WTC11 (cell line): ENCODE measurements around the gene CSNK1G3.

ENCODE experiments used
- JUN ChIP-seq: sonication (generic); formaldehyde crosslinking; IDR thresholded peaks from 2 replicates; pipeline ENCODE4 v1.8.0; 2023; ENCODE audit warnings: mild to moderate bottlenecking, missing genetic modification reagents
- NR2C2 ChIP-seq: sonication (generic); formaldehyde crosslinking; IDR thresholded peaks from 2 replicates; pipeline ENCODE4 v1.8.0; 2022; ENCODE audit warnings: mild to moderate bottlenecking, missing genetic modification reagents
- SP1 ChIP-seq: sonication (generic); formaldehyde crosslinking; conservative IDR thresholded peaks from 2 replicates; pipeline ENCODE4 v1.8.1; 2022; ENCODE audit warnings: missing genetic modification reagents
- ZNF423 ChIP-seq: fragments of 250-450 bp; sonication (Bioruptor Pico); IDR thresholded peaks from 2 replicates; pipeline ENCODE4 v2.1.2; 2022; ENCODE audit warnings: mild to moderate bottlenecking, moderate library complexity
- TF ChIP-seq, protein P1 (sequence below): sonication (generic); formaldehyde crosslinking; IDR thresholded peaks from 2 replicates; pipeline ENCODE4 v1.8.1; 2022; ENCODE audit warnings: mild to moderate bottlenecking, missing genetic modification reagents, moderate library complexity, borderline replicate concordance
- TF ChIP-seq, protein P2 (sequence below): fragments of 200-600 bp; IDR thresholded peaks from 2 replicates; pipeline ENCODE4 v1.8.0; 2022; ENCODE audit warnings: antibody characterized with exemption
- TF ChIP-seq, protein P3 (sequence below): sonication (generic); formaldehyde crosslinking; IDR thresholded peaks from 2 replicates; pipeline ENCODE4 v1.8.1; 2023; ENCODE audit warnings: mild to moderate bottlenecking, missing genetic modification reagents, moderate library complexity
- TF ChIP-seq, protein P4 (sequence below): sonication (generic); formaldehyde crosslinking; IDR thresholded peaks from 2 replicates; pipeline ENCODE4 v1.8.0; 2022; ENCODE audit warnings: mild to moderate bottlenecking, missing genetic modification reagents

DNA sequence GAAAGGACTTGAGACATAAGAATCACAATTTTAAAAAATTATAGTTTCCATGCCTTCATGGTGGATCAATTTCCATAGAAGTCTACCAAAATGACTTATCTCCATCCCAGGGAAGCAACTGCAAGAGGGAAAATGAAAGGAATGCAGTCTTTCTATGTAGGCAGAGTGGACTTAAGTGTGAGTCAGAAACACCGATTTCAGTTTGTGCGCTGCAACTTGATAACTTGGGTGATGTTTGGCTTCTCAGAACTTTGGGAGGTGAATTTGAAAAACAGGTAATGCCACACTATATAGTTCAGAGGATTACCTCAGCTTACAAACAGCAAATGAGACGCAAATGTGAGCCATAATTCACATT lies 708 bp upstream of the CSNK1G3 start:
- TF ChIP-seq, protein P1, sequence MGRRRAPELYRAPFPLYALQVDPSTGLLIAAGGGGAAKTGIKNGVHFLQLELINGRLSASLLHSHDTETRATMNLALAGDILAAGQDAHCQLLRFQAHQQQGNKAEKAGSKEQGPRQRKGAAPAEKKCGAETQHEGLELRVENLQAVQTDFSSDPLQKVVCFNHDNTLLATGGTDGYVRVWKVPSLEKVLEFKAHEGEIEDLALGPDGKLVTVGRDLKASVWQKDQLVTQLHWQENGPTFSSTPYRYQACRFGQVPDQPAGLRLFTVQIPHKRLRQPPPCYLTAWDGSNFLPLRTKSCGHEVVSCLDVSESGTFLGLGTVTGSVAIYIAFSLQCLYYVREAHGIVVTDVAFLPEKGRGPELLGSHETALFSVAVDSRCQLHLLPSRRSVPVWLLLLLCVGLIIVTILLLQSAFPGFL (CRISPR knock-in tag) = no peak
- no peak for TF ChIP-seq SP1 (CRISPR knock-in tag)
- TF ChIP-seq, protein P2, sequence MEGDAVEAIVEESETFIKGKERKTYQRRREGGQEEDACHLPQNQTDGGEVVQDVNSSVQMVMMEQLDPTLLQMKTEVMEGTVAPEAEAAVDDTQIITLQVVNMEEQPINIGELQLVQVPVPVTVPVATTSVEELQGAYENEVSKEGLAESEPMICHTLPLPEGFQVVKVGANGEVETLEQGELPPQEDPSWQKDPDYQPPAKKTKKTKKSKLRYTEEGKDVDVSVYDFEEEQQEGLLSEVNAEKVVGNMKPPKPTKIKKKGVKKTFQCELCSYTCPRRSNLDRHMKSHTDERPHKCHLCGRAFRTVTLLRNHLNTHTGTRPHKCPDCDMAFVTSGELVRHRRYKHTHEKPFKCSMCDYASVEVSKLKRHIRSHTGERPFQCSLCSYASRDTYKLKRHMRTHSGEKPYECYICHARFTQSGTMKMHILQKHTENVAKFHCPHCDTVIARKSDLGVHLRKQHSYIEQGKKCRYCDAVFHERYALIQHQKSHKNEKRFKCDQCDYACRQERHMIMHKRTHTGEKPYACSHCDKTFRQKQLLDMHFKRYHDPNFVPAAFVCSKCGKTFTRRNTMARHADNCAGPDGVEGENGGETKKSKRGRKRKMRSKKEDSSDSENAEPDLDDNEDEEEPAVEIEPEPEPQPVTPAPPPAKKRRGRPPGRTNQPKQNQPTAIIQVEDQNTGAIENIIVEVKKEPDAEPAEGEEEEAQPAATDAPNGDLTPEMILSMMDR = no peak
- TF ChIP-seq, protein P3, sequence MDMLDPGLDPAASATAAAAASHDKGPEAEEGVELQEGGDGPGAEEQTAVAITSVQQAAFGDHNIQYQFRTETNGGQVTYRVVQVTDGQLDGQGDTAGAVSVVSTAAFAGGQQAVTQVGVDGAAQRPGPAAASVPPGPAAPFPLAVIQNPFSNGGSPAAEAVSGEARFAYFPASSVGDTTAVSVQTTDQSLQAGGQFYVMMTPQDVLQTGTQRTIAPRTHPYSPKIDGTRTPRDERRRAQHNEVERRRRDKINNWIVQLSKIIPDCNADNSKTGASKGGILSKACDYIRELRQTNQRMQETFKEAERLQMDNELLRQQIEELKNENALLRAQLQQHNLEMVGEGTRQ (CRISPR knock-in tag) = no peak
- no peak for TF ChIP-seq NR2C2 (CRISPR knock-in tag)
- no peak for TF ChIP-seq JUN (CRISPR knock-in tag)
- TF ChIP-seq ZNF423 (CRISPR knock-in tag) = no peak
- TF ChIP-seq, protein P4, sequence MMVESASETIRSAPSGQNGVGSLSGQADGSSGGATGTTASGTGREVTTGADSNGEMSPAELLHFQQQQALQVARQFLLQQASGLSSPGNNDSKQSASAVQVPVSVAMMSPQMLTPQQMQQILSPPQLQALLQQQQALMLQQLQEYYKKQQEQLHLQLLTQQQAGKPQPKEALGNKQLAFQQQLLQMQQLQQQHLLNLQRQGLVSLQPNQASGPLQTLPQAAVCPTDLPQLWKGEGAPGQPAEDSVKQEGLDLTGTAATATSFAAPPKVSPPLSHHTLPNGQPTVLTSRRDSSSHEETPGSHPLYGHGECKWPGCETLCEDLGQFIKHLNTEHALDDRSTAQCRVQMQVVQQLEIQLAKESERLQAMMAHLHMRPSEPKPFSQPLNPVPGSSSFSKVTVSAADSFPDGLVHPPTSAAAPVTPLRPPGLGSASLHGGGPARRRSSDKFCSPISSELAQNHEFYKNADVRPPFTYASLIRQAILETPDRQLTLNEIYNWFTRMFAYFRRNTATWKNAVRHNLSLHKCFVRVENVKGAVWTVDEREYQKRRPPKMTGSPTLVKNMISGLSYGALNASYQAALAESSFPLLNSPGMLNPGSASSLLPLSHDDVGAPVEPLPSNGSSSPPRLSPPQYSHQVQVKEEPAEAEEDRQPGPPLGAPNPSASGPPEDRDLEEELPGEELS (CRISPR knock-in tag) = no peak
